MM.1S (cell line): ENCODE results near the gene SPINK9.

Experiments used
- DNase-seq: peaks from one replicate; pipeline ENCODE4 v3.0.0-alpha.2; 2015
- H2AFZ ChIP-seq: fragments of 300-600 bp; sonication (generic); 2 replicates; pipeline ENCODE4 v1.6.0; 2016; ENCODE audit warnings: antibody characterized with exemption, low read length
- H3F3A ChIP-seq: fragments of 300-600 bp; sonication (generic); 2 replicates; pipeline ENCODE4 v1.6.1; 2016; ENCODE audit warnings: mild to moderate bottlenecking, antibody characterized with exemption, low read length, moderate library complexity, mixed read lengths; ENCODE audit not compliant: insufficient read depth
- H3K27ac ChIP-seq: fragments of 300-600 bp; sonication (generic); 2 replicates; pipeline ENCODE4 v1.5.1; 2016; ENCODE audit warnings: mild to moderate bottlenecking, low read length
- H3K27me3 ChIP-seq: fragments of 300-600 bp; sonication (generic); replicated peaks from 2 replicates; pipeline ENCODE4 v1.6.0; 2016; ENCODE audit warnings: low read length; ENCODE audit not compliant: insufficient read depth
- H3K36me3 ChIP-seq: fragments of 300-600 bp; sonication (generic); replicated peaks from 2 replicates; pipeline ENCODE4 v1.6.1; 2016; ENCODE audit warnings: mild to moderate bottlenecking, low read length, mixed read lengths; ENCODE audit not compliant: insufficient read depth
- H3K4me1 ChIP-seq: fragments of 300-600 bp; sonication (generic); 2 replicates; pipeline ENCODE4 v1.6.1; 2016; ENCODE audit warnings: low read length, mixed read lengths
- H3K4me2 ChIP-seq: fragments of 300-600 bp; sonication (generic); 2 replicates; pipeline ENCODE4 v1.6.0; 2016; ENCODE audit warnings: low read depth, low read length
- H3K4me3 ChIP-seq: fragments of 300-600 bp; sonication (generic); 2 replicates; pipeline ENCODE4 v1.5.1; 2016; ENCODE audit warnings: low read length, mixed read lengths
- H3K79me2 ChIP-seq: fragments of 300-600 bp; sonication (generic); 2 replicates; pipeline ENCODE4 v1.6.1; 2016; ENCODE audit warnings: mixed run types, low read length, mixed read lengths
- H3K9ac ChIP-seq: fragments of 300-600 bp; sonication (generic); 2 replicates; pipeline ENCODE4 v1.6.1; 2016; ENCODE audit warnings: low read length, mixed read lengths
- H3K9me2 ChIP-seq: fragments of 300-600 bp; sonication (generic); replicated peaks from 2 replicates; pipeline ENCODE4 v1.6.1; 2016; ENCODE audit warnings: mild to moderate bottlenecking, low read length, mixed read lengths; ENCODE audit not compliant: insufficient read depth
- H3K9me3 ChIP-seq: fragments of 300-600 bp; sonication (generic); replicated peaks from 2 replicates; pipeline ENCODE4 v1.6.1; 2016; ENCODE audit warnings: mild to moderate bottlenecking, low read length, mixed read lengths; ENCODE audit not compliant: insufficient read depth
- H4K20me1 ChIP-seq: fragments of 300-600 bp; sonication (generic); 2 replicates; pipeline ENCODE4 v1.6.1; 2016; ENCODE audit warnings: mild to moderate bottlenecking, low read length, moderate library complexity, mixed read lengths; ENCODE audit not compliant: insufficient read depth
- EZH2 ChIP-seq: fragments of 300-600 bp; sonication (generic); optimal IDR thresholded peaks from 2 replicates; pipeline ENCODE3; 2017; ENCODE audit warnings: low read depth, mild to moderate bottlenecking, antibody characterized with exemption, low read length, mixed read lengths
- EZH2phosphoT487 ChIP-seq: fragments of 300-600 bp; sonication (generic); IDR thresholded peaks from 2 replicates; pipeline ENCODE4 v1.6.1; 2018; ENCODE audit warnings: antibody characterized with exemption, low read length
- TF ChIP-seq, protein P1 (sequence below): fragments of 300-600 bp; sonication (generic); IDR thresholded peaks from 2 replicates; pipeline ENCODE4 v1.5.1; 2016; ENCODE audit warnings: antibody characterized with exemption, low read length, mixed read lengths

Gene SPINK9

DNA sequence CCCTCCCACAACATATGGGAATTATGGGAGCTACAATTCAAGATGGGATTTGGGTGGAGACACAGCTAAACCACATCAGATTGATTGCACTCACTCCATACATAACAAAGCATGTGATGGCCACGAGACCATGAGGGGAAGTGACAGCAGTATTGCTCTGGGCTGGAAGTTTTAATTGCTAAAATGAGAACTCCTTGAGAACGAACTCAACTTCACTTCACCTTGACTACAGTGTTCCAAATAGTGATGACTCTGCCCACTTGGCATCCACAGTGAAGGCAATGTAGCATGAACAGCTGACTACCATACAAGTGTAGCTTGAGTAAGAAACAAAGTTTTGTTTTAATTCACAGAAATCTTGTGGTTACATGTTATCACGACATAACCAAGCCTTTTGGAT is 23.9 kb upstream of the SPINK9 start:
- Histone ChIP-seq H4K20me1 (no peaks in the 10 kb centered on the region), H2AFZ (no peak overlapping the region), H3K4me1 (no peaks in the 10 kb centered on the region), H3K9me2 (no peaks in the 10 kb centered on the region), H3K36me3 (no peaks in the 10 kb centered on the region), H3K9me3 (no peaks in the 10 kb centered on the region), H3K4me3 (no peak overlapping the region), H3K4me2 (no peak overlapping the region), H3F3A (no peaks in the 10 kb centered on the region), H3K27ac (no peak overlapping the region), H3K9ac (no peak overlapping the region), H3K79me2 (no peaks in the 10 kb centered on the region), H3K27me3 (no peaks in the 10 kb centered on the region)
- DNase-seq = no peak
- TF ChIP-seq EZH2 (no peak), EZH2phosphoT487 (no peak)
- TF ChIP-seq, protein P1, sequence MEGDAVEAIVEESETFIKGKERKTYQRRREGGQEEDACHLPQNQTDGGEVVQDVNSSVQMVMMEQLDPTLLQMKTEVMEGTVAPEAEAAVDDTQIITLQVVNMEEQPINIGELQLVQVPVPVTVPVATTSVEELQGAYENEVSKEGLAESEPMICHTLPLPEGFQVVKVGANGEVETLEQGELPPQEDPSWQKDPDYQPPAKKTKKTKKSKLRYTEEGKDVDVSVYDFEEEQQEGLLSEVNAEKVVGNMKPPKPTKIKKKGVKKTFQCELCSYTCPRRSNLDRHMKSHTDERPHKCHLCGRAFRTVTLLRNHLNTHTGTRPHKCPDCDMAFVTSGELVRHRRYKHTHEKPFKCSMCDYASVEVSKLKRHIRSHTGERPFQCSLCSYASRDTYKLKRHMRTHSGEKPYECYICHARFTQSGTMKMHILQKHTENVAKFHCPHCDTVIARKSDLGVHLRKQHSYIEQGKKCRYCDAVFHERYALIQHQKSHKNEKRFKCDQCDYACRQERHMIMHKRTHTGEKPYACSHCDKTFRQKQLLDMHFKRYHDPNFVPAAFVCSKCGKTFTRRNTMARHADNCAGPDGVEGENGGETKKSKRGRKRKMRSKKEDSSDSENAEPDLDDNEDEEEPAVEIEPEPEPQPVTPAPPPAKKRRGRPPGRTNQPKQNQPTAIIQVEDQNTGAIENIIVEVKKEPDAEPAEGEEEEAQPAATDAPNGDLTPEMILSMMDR = no peak

DNA sequence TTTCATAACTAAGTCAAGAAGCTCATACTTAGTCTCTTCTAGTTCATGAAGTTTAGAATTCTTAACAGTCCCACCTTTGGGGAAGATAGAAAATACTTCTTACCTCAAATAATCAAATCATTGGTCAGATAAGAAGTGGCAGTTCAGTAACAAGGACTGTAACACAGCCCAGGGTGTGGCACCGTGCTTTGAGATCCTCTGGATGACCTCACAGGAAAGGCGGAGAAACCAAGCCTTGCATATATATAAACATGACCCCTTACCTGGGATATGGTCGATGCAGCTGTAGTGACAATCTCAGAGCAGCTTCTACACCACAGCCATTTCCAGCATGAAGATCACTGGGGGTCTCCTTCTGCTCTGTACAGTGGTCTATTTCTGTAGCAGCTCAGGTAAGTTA is 23.2 kb upstream of the SPINK9 start, which contains the start of gene SPINK7:
TSS of gene SPINK7 (plus strand) at position 271 of the 400 bp plus-strand sequence. CDS start at position 332, 61 bp downstream.
- TF ChIP-seq EZH2 (no peak), EZH2phosphoT487 (no peak)
- TF ChIP-seq, protein P1 = no peak
- no peaks in the 10 kb centered on the region for H3K9me3 ChIP-seq
- no peaks in the 10 kb centered on the region for H3K36me3 ChIP-seq
- no peak within 1 kb of the TSS for H3K4me3 ChIP-seq
- no peak within 1 kb of the TSS for H3K4me2 ChIP-seq
- no peak for DNase-seq
- no peak within 1 kb of the TSS for H3K27ac ChIP-seq
- no peaks in the 10 kb centered on the region for H3K79me2 ChIP-seq
- H3K4me1 ChIP-seq = no peaks in the 10 kb centered on the region
- no peaks in the 10 kb centered on the region for H3K9me2 ChIP-seq
- H3F3A ChIP-seq = no peaks in the 10 kb centered on the region
- no peak within 1 kb of the TSS for H3K9ac ChIP-seq
- H2AFZ ChIP-seq = no peak within 1 kb of the TSS
- no peaks in the 10 kb centered on the region for H4K20me1 ChIP-seq
- no peaks in the 10 kb centered on the region for H3K27me3 ChIP-seq

DNA sequence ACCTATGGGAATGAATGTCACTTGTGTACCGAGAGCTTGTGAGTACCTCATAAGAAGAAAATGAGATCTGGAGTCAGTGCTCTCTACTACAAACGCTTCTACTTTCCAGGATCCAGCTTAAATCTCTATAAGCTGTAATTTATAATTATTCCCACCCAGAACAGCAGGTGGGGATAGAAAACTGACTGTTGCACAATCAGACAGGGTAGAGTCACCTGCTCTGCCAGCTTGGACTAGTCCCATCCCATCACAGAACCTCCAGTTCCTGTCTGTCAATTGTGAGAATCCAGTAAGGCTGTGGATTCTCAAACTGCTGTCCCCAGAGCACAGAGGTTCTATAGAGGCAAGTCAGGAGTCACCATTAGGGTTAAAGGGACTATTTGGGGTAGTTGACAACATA is 21.2 kb upstream of the SPINK9 start:
- Histone ChIP-seq H2AFZ (no peak overlapping the region), H4K20me1 (no peaks in the 10 kb centered on the region), H3F3A (no peaks in the 10 kb centered on the region), H3K4me2 (no peak overlapping the region), H3K9me2 (no peaks in the 10 kb centered on the region), H3K36me3 (no peaks in the 10 kb centered on the region), H3K4me3 (no peak overlapping the region), H3K27me3 (no peaks in the 10 kb centered on the region), H3K9me3 (no peaks in the 10 kb centered on the region), H3K9ac (no peak overlapping the region), H3K27ac (no peak overlapping the region), H3K79me2 (no peaks in the 10 kb centered on the region), H3K4me1 (no peaks in the 10 kb centered on the region)
- TF ChIP-seq, protein P1 = no peak
- TF ChIP-seq EZH2 = no peak
- TF ChIP-seq EZH2phosphoT487 = no peak
- no peak for DNase-seq
